HG02759 (cell line): ENCODE measurements around the gene SLC25A42.
"Not testable (repeated sequence)": the region's sequence is repeated elsewhere in the genome, so short reads cannot be mapped to it uniquely, and the experiment has no call there.

Experiments
- ATAC-seq: cut with Tn5 transposase; IDR thresholded peaks from one replicate; pipeline ENCODE4 v1.9.1; 2021; ENCODE audit warnings: mild to moderate bottlenecking, moderate library complexity; ENCODE audit not compliant: unreplicated experiment

SLC25A42 gene

DNA sequence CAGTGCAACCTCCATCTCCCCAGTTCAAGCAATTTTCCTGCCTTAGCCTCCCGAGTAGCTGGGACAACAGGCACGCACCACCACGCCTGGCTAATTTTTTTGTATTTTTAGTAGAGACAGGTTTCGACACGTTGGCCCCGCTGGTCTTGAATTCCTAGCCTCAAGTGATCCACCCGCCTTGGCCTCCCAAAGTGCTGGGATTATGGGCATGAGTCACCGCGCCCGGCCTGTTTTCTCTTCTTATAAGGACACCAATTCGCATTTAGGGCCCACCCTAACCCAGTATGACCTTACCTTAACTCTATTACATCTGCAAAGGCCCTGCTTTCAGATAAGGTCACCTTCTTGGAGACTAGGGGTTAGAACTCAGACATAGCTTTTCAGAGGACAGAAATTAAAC, 39.4 kb downstream of the SLC25A42 start:
- ATAC-seq: no peak

DNA sequence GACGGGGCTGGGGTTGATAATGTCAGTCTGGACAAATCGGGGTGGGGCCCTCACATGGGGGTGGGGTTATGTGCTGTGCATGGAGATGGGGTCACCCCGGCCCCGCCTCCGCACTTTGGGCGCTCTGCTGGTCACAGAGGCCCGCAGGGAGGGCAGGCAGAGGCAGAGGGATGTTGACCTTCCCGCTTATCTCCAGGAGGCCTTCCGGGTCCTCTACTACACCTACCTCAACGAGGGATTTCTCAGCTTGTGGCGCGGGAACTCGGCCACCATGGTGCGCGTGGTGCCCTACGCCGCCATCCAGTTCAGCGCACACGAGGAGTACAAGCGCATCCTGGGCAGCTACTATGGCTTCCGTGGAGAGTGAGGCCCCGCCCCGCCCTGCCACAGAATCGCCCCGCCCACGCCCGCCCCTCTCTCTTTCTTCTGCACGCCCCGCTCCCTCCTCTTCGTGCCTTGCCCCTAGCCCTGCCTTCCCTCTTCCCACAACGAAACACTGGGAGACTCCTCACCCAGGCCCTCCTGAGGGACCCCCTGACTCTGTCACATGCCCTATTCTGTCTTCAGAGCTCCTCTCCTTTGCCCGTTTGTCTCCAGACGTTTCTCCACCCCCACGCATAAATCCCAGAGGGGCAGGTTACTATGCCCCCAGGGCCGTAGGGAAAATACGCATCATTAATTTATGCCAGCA, 41.7 kb downstream of the SLC25A42 start:
- no peak for ATAC-seq

DNA sequence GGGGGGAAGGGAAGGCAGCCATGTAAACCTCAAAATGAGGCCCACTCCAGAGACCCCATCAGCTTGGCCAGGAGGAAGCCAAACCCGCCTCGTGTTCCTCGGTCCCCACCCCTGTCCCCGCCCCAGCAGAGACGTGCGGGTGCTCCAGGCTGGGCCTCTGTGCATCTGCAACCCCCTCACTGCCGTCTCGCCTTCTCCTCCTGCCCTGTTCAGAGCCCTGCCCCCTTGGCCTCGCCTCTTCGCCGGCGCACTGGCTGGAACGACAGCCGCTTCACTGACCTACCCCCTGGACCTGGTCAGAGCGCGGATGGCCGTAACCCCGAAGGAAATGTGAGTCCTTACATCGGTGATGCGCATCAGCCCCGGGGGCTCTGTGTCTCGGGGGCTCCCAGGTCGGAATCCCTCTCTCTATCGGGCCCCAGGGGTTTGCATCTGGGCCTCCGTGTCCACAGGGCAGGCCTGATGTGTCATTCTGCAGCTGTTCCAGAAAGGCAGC, 42.3 kb downstream of the SLC25A42 start:
- no peak for ATAC-seq

DNA sequence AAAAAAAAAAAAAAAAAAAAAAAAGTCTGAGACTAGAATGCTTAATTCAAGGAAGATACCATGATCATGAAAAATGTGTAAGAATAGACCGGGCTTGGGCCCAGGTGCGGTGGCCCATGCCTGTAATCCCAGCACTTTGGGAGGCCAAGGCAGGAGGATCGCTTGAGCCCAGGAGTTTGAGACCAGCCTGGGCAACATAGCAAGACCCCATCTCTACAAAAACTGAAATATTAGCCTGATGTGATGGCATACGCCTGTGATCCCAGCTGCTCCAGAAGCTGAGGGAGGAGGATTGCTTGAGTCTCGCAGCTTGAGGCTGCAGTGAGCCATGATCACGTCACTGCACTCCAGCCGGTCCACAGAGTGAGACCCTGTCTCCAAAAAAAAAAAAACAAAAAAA, 43.1 kb downstream of the SLC25A42 start:
- not testable (repeated sequence) for ATAC-seq

DNA sequence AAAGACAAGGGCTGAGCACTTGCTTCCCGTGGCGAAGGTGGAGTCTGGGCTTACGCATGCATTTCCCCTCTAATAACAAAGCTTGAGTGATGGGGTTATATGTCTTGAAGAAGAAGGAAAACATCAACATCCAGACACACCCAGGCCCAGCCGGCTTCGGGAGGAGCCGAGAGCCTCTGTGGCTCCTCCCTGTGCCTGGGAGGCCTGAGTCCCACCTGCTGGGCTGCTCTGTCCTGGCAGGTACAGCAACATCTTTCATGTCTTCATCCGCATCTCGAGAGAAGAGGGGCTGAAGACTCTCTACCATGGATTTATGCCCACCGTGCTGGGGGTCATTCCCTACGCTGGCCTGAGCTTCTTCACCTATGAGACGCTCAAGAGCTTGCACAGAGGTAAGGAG, 43.9 kb downstream of the SLC25A42 start:
- ATAC-seq: no peak

DNA sequence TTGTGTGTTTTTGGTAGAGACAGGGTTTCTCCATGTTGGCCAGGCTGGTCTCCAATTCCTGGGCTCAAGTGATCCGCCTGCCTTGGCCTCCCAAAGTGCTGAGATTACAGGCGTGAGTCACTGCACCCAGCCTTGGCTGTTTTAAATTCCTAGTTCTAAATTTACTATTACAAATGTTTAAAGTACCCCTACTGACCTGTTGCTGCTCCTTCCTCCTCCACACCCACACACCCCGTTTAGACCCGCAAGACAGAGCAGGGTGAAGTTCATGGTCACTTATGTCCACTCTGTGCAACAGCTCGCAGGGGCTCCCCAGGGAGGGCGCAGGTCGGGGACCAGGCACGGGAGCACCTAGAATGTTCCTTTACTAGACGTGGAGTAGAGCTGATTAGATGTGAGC, 45.8 kb downstream of the SLC25A42 start:
- no peak for ATAC-seq

DNA sequence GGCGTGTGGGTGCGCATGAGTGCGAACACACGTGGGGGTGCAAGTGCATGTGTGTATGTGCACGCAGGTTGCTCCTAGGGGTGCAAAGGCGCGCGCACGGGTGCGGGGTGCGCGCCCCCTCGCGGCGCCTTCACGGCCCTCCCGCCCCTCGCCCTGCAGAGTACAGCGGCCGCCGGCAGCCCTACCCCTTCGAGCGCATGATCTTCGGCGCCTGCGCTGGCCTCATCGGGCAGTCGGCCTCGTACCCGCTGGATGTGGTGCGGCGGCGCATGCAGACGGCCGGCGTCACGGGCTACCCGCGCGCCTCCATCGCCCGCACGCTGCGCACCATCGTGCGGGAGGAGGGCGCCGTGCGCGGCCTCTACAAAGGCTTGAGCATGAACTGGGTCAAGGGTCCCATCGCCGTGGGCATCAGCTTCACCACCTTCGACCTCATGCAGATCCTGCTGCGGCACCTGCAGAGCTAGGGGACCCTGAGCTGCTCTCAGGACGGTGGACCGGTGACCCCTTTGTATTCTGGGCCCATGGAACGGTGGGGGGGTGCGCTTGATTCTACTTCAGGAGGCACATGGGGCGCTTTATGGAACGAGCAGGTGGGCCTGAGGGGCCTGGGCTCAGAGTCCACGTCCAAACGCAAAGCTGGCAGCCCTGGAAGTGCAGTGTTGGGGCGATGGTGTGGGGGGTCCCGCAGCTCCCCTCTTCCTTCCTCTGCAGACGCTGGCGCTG, 46.8 kb downstream of the SLC25A42 start:
- ATAC-seq: no peak

DNA sequence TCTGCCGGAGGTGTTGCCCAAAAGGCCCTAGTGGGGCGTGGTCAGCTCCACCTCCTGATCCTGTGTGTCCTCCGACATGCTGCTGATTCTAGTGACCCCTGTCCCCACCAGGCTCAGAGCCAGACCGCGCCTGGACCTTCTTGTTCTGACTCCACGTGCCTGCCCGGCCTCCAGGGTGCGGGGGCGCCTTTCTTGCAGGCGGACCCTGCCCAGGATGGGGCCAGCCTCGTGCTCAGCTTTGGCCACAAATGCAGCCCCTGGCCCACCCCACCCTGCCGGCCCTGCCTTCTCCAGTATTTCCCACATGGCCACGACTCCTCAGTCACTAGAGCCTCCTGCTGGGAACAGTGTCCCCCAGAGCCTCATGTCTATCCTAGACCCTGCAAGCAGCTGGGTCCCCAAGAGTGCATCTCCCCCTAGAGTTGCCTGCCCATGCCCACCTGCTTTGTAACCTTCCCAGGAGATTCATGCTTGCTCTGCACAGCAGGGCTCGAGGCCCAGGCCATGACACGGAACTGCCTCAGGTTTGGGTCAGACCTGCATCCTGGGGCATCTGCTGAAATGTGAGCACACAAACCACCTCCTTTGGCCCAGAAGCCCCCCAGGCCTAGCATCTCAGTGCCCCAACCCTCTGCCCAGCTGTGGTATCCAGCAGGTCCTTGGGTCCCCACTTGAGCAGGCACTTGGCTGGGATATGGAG, 47.5 kb downstream of the SLC25A42 start:
- ATAC-seq: no peak

DNA sequence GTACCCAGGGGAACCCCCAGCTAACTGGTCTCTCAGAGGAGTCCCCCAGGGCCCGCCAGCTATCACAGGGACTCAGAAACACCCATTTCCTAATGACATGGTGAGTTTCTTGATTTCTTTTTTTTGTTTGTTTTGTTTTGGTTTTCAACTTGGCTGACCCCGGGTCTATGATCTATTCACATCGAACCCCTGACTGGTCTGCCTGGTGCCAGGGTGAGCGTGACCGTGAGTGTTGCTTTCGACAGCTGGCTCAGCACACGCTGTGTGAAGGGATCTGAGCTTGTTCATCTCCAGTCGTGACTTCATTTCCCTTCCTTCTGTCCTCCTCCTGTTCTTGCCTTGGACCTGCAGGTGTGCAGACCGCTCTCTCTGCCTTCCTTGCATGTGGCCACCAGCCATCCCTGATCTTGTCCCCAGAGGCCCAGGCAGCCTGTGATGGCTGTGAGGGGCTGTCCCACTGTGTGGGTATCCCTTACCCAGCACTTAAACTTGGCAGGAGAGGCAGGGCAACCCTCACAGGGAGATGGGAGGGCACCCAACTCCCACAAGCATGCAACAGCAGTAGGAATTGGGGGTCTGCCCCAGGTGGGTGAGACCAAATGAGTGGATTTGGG, 48.3 kb downstream of the SLC25A42 start:
- no peak for ATAC-seq

DNA sequence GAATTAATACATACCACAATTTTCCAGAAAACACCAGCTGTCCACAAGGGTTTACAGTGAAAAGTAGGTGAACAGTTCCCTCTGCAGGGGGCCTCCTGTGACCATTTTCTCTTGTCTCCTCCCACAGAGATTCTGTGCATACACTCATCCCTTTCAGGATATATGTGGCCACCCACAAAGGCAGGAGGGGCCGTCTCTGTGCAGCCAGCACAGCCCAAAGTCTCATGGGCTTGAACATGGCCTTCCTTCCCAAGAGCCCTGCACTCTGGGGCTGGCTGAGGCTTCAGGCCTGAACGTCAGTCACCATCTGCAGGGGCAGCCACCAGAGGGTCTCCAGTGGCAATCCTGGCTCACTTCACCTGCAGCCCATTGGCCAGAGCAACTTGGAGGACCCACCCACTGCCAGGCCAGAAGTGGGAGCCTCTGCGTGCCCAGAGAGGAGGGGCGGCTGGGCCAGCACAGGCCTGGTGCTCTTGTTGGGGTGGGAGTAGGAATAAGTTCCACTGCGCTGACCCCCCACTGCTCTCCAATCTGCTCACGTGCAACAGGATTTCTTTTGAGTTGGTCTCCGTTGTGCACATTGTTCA, 49.3 kb downstream of the SLC25A42 start:
- ATAC-seq: no peak

DNA sequence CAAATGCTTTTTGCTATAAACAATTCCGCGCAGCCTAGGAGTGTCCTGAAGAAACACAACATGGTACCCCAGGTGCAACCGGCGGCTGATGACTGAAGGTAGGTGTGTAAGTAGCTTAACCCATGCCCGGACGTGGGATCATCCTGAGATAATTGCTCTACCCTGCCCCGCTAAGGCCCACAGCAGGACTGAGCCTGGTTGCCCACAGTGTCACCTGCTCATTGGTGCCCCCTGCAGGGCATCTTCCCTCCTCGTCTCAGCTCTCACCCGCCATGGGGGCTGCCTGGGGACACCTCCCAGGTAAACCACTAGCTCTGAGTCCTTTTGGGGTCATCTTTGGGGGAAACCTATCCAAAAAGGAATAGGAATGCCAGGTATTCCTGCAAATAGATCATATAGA, 52.2 kb downstream of the SLC25A42 start:
- ATAC-seq: no peak

DNA sequence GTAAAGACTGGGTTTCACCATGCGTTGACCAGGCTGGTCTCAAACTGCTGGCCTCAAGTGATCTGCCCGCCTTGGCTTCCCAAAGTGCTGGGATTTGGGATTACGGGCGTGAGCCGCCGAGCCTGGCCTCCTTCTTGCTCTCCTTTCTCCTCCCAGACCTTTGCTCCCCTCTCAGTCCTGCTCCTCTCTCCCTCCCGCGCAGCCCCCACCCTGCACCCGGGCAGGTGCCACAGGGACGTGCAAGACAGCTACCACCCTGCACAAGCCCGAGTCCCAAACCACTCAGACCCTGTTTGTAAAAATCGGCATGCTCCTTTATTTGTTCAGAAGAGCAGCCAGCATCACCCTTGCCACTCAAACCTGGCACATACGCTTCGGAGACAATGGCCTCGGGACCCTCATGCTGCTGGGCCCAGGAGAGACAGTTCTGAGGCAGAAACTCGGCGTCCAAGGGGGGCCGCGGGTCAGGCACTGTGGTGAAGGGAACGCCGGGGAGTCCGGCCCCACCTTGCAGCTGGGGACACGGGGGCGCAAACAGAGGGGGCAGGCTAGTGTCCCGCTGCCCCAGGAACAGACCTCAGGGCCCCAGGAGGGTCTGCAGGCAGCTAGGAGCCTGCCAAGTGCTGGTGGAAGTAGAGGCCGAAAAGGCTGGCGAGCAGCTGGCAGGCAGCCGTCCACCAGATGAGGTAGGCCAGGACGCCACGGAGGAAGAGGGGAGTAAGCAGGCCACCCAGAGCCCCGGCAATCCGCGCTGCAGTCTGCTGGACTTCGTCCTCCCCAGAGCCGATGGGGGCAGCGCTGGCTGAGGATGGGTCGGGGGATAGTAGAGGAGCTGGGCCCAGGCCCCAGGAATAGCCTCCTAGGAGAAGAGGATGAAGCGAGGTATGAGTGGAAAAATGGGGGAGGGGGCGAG, 55.8 kb downstream of the SLC25A42 start:
- ATAC-seq: no peak

DNA sequence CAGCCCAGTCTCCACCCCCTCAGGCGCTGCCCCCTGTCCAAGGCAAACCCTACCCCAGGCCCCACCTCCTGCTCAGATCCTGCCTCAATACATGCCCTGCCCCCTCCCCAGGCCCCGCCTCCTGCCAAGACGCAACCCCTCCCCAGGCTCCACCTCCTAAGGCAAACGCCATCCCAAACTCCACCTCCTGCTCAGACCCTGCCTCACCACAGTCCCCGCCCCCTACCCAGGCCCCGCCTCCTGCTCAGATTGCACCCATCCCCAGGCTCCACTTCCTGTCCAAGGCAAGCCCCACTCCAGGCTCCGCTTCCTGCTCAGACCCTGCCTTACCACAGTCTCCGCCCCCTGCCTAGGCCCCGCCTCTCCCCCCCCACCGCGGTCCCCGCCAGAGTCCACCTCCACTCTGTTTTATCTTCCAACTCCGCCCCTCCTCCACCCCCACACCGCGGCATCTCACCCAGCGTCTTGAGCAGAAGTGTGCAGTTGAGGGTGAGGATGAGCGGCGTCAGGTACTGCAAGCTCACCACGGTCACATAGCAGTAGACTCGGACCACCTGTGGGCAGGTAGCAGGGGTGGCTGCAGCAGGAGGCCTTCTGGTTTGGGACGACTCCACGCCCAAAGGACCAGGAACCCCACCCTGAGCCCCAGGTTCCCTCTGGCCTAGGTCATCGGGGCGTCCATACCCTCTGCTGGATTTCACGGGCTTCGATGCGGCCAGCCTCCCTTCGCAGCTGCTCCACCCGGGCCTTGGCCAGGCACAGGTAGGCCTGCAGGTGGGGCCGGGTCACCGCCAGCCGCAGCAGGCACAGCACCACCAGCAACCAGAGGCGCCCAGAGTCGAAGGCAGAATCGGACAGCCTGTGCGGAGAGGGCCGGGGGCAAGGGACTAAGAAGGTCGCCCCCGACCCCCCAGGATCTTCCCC, 56.8 kb downstream of the SLC25A42 start:
- no peak for ATAC-seq

DNA sequence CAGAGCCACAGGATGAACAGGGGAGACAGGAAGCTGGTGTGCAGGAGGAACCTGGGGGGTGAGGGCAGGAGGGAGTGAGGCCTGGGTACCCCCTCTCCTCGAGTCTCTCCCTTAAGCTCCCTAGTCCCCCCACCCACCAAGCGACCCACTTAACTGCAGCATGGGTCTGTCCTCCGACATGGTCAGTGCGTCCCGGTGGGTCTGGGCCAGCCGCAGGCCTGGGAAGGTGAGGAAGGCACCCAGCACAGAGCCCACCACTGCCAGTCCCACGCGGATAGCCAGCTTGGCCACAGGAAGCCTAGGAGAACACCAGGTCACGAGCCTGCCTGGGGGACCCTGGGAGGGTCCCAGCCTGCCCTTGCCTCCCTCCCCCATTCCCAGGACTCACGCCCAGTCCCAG, 57.6 kb downstream of the SLC25A42 start:
- ATAC-seq: no peak

DNA sequence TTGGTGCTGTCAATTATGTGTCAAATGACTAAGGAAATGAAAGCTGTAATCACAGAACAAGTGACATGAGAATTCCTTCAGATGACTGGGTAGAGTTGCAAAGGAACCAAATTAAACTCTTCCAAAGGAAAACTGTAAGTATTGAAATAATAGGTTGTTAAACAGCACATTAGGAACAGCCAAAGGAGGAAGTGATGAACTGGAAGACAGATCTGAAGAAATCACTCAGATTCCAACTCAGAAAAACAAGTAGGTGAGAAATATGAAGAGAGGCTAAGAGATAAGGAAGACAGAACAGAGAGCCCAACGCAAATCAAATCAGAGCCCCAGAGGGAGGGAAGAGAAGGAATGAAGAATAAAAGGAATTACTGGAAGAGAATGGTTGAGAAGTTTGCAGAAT, 59.1 kb downstream of the SLC25A42 start:
- no peak for ATAC-seq

DNA sequence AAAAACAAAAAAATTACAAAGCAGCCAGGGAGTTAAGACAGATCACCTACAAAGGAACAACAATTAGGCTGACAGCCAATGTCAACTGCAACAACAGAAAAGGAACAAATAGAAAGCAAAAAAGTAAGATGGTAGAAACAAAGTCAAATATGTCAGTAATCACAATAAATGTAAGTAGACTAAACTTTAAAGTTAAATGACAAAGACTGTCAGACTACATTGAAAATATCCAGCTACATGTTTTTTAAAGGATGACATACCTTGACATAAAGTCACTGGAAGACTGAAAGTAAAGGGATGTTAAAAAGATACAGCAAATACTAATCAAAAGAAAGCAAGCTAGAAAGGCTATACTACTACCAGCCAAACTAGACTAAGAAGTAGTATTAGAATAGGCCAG, 59.6 kb downstream of the SLC25A42 start:
- no peak for ATAC-seq

DNA sequence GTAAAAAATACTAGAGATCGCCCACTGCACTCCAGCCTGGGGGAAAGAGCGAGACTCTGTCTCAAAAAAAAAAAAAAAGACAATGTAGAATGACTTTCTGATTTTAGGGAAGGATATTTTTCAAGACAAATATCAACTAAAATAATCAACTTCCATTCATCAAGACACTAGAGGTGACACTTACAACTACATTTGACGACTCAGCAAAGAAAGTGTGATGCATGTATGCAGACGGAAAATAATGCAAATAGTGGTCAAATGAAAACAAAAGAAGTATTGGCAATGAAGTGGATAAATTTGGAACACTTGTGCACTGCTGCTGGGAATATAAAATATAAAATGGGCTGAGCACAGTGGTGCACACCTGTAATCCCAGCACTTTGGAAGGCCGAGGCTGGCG, 62.3 kb downstream of the SLC25A42 start:
- ATAC-seq: no peak

DNA sequence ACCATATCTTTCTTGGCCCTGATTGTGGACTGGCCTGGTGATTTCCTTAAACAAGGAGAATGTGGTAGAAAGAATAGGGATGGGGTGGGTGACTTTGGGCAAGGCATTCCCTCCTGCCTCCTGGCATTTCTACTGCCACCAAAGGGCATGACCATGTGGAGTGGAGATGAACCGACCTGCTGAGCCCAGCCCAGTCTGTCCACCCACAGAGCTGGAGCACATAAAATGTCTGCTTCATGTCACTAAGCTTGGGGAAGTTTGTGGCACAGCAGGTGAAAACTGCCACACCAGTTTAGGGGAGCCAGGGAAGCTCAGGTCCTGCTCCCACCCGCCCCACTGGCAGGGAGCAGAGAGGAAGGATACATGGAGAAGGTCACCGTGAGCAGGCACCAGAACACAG, 68.2 kb downstream of the SLC25A42 start:
- ATAC-seq: no peak

DNA sequence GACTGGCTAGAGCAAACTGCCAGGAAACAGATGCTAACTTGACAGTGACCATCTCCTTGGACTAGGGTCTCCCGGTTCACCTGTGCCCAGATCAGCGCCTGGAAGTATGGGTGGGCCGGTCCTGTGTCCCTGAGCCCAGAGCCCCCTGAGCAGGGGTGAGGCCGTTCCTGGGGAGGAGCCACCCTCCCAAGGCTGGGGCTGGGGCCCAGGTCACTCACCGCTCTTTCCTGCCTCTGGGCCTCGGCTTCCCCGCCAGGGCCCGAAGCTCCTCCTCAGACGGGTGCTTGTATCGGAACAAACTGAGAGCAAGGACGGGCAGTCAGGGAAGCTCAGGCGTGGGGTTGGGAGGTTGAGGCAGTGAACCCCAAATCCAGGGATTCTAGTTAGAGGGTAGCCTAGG, 69.1 kb downstream of the SLC25A42 start:
- ATAC-seq: no peak
